Progenitor cell of endocrine pancreas (in vitro differentiated cells): ENCODE data around the gene SHLD1. TPM values are rescaled to one million over a fixed set of nuclear protein-coding genes. Genes with fewer than 3 reads are reported as not detected.

ENCODE experiments used
- DNase-seq: peaks from one replicate; pipeline ENCODE4 v3.0.0; 2021; ENCODE audit warnings: low spot score; ENCODE audit not compliant: unreplicated experiment
- H3K27ac Mint-ChIP-seq: 2 replicates; pipeline ENCODE4 v1.8.0; 2021; ENCODE audit warnings: mild to moderate bottlenecking, moderate library complexity, mixed read lengths
- H3K27me3 Mint-ChIP-seq: 2 replicates; pipeline ENCODE4 v1.8.0; 2021; ENCODE audit warnings: mixed read lengths
- H3K36me3 Mint-ChIP-seq: 2 replicates; pipeline ENCODE4 v1.8.0; 2022; ENCODE audit warnings: mixed read lengths; ENCODE audit not compliant: insufficient read depth
- H3K4me1 Mint-ChIP-seq: 2 replicates; pipeline ENCODE4 v1.8.0; 2021; ENCODE audit warnings: low read depth, mixed read lengths
- H3K4me3 Mint-ChIP-seq: 2 replicates; pipeline ENCODE4 v1.8.0; 2021; ENCODE audit warnings: low read depth, mild to moderate bottlenecking, moderate library complexity, mixed read lengths
- H3K9me3 Mint-ChIP-seq: 2 replicates; pipeline ENCODE4 v1.8.0; 2021; ENCODE audit warnings: low read depth, mixed read lengths
- total RNA-seq: library from RNA; stranded (reverse); gene quantifications from 2 replicates; pipeline ENCODE4 v1.2.1, GENCODE V29; 2021
- TF ChIP-seq, protein P1 (sequence below): fragments of 200-600 bp; sonication (generic); IDR thresholded peaks from one replicate; pipeline ENCODE4 v1.5.0; 2021; ENCODE audit warnings: antibody characterized with exemption, mild to moderate bottlenecking; ENCODE audit not compliant: unreplicated experiment

Gene SHLD1
- total RNA-seq, 1 donor from 2014 or later = 8.5 TPM

DNA sequence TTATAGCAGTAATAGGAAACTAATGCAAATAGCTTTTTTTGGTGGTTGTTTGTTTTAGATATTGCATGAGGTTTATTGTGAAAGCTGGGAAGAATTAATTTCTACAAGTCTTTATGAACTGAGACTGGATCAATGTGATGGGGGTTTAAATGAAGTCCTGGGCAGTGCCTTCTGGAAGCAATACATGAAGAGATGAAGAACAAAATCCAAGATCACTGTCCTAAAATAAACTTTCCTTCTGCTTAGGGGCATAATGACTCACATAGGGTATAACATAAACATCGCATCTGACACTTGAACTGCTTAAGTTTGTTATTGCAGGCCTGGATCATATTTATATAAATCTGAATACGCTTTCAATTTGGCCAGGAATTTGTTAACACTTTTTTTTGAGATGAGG, 20.9 kb upstream of the SHLD1 start:
- TF ChIP-seq, protein P1, sequence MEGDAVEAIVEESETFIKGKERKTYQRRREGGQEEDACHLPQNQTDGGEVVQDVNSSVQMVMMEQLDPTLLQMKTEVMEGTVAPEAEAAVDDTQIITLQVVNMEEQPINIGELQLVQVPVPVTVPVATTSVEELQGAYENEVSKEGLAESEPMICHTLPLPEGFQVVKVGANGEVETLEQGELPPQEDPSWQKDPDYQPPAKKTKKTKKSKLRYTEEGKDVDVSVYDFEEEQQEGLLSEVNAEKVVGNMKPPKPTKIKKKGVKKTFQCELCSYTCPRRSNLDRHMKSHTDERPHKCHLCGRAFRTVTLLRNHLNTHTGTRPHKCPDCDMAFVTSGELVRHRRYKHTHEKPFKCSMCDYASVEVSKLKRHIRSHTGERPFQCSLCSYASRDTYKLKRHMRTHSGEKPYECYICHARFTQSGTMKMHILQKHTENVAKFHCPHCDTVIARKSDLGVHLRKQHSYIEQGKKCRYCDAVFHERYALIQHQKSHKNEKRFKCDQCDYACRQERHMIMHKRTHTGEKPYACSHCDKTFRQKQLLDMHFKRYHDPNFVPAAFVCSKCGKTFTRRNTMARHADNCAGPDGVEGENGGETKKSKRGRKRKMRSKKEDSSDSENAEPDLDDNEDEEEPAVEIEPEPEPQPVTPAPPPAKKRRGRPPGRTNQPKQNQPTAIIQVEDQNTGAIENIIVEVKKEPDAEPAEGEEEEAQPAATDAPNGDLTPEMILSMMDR = no peak
- Mint-ChIP-seq H3K36me3 (no peaks in the 10 kb centered on the region), H3K9me3 (peaks cover 6% of the 10 kb centered on the region), H3K27me3 (peaks cover 27% of the 10 kb centered on the region), H3K4me1 (no peaks in the 10 kb centered on the region), H3K27ac (no peak overlapping the region), H3K4me3 (no peak overlapping the region)
- DNase-seq = no peak

DNA sequence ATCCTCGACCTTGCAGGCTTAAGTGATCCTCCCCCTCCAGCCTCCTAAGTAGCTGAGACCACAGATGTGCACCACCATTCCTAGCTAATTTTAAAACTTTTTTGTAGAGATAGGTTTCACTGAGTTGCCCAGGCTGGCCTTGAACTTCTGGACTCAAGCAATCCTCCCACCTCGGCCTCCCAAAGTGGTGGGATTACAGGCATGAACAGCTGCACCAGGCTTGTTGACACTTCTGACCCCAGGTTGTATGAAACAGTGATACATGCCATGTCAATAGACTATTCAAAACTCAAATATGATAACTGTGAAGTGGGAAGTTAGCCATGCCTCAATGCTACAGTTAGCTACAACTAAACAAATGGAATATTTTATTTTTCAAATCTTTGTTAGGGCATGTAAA, 20.1 kb upstream of the SHLD1 start:
- no peak overlapping the region for H3K4me3 Mint-ChIP-seq
- no peak overlapping the region for H3K27ac Mint-ChIP-seq
- TF ChIP-seq, protein P1 = no peak
- H3K4me1 Mint-ChIP-seq = no peaks in the 10 kb centered on the region
- peaks cover 6% of the 10 kb centered on the region for H3K9me3 Mint-ChIP-seq
- H3K36me3 Mint-ChIP-seq = no peaks in the 10 kb centered on the region
- no peak for DNase-seq
- H3K27me3 Mint-ChIP-seq = peaks cover 30% of the 10 kb centered on the region

DNA sequence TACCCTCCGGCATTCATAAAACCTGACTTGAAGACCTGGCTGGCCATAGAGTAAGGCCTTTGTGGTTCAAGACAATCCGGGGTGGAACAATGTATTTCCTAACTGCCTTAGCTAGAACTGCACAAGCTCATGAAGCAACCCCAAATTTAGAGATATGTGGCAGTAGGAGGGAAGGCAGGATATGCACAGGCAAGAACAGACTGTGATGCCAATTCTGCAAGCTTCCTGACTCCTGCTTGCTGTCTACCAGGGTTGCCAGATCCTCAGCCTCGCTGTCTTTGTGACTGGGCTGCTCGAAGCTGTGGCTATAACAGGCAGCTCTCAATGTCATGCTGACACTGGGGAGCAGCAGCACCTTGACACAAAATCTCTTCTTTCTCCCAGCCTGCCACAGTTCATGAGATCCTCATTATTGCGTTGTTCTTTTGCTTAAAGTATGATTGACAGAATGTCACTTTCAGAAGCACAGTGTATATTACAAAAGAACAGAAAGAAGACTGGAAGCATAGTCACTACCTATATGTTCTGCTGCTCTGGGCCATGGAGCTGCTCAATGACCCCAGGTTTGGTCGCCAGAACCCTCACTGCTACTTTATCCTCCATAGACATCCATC, 18.3 kb upstream of the SHLD1 start:
- Mint-ChIP-seq H3K27me3 (peaks cover 33% of the 10 kb centered on the region), H3K27ac (no peak overlapping the region), H3K36me3 (no peaks in the 10 kb centered on the region), H3K4me3 (no peak overlapping the region), H3K4me1 (no peaks in the 10 kb centered on the region), H3K9me3 (peaks cover 5% of the 10 kb centered on the region)
- no peak for DNase-seq
- TF ChIP-seq, protein P1 = no peak

DNA sequence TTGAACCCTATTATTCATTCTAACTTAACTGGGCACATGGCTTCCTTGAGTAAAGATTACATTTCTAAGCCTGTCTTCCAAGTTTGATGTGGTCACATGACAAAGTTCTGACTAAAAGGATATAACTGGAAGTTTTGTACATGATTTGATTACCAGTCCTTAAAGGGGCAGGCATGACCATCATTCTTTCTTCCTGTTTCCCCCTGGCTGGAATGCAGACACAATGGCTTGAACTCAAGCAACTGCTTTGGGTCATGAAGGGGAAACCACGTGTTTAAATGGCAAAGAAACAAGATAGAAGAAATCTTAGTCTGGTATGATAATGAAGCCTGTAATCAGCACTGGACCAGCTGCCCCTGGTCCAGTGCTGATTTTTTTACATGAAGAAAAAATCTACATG, 15.6 kb upstream of the SHLD1 start:
- no peak overlapping the region for H3K27ac Mint-ChIP-seq
- H3K27me3 Mint-ChIP-seq = peaks cover 23% of the 10 kb centered on the region
- H3K4me3 Mint-ChIP-seq = no peak overlapping the region
- H3K36me3 Mint-ChIP-seq = no peaks in the 10 kb centered on the region
- peaks cover 6% of the 10 kb centered on the region for H3K4me1 Mint-ChIP-seq
- TF ChIP-seq, protein P1 = no peak
- no peaks in the 10 kb centered on the region for H3K9me3 Mint-ChIP-seq
- DNase-seq = no peak

DNA sequence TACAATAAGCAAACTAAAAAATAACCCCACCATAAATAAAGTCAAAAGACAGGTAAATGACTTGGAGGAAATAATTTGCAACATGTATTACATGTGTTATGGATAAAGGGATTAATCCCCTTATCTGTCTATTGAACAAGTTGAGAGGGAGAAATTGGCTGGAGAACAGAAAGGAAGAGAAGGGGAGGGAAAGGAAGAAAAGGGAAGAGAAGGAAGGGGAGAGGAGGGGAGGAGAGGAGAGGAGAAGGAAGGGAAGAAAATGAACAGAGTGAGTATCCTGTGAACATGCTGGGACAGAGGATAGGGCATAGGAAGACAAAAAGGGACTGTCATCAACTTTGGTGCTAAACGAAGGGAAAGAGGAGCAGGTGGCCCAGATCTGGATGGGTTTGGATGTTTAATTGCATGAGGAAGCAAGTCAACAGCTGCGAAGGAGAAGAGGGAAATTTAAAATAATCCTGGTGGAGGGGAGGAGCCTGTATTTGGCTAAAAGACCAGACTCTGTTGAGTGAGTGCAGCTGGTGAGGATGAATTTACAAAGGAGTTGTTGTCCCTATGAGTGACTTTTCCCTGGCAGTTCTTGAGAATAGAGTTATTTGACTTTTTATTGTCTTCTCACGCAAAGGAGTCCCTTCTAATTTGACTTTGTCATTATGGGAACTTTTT, 14.2 kb upstream of the SHLD1 start:
- no peak overlapping the region for H3K4me3 Mint-ChIP-seq
- DNase-seq = no peak
- peaks cover 6% of the 10 kb centered on the region for H3K4me1 Mint-ChIP-seq
- no peaks in the 10 kb centered on the region for H3K36me3 Mint-ChIP-seq
- H3K27me3 Mint-ChIP-seq = peaks cover 23% of the 10 kb centered on the region
- TF ChIP-seq, protein P1 = no peak
- H3K27ac Mint-ChIP-seq = no peak overlapping the region
- no peaks in the 10 kb centered on the region for H3K9me3 Mint-ChIP-seq
